Colonic mucosa (tissue), 4 donors: ENCODE measurements around the gene KLF7. TPM values are rescaled to one million over a fixed set of nuclear protein-coding genes. Genes with fewer than 3 reads are reported as not detected.

Experiments
- DNase-seq: peaks from one replicate; pipeline ENCODE4 v3.0.0-alpha.2; 2020
- H3K27ac ChIP-seq: fragments of 200-600 bp; one replicate; pipeline ENCODE4 v1.8.0; 2021
- H3K27me3 ChIP-seq: fragments of 200-600 bp; one replicate; pipeline ENCODE4 v1.8.0; 2021
- H3K36me3 ChIP-seq: fragments of 200-600 bp; one replicate; pipeline ENCODE4 v1.8.0; 2021
- H3K4me1 ChIP-seq: fragments of 200-600 bp; one replicate; pipeline ENCODE4 v1.8.0; 2021; ENCODE audit warnings: mild to moderate bottlenecking
- H3K4me3 ChIP-seq: fragments of 200-600 bp; one replicate; pipeline ENCODE4 v1.8.0; 2021
- H3K9ac ChIP-seq, 2 donors: one replicate each; pipeline ENCODE4 v1.7.0; 2013; ENCODE audit warnings: control low read depth in 2 of 2, low read depth in 2 of 2, low read length in 2 of 2
- H3K9me3 ChIP-seq: fragments of 200-600 bp; one replicate; pipeline ENCODE4 v1.8.0; 2021
- intact Hi-C: fragments of 100-400 bp; cut with DNase I; formaldehyde crosslinking; loops from one replicate; pipeline ENCODE4 v1.14.1; 2022
- total RNA-seq, 2 donors: library from RNA; stranded (reverse); fragmentation: NEBNext Ultra II Directional in 1 of 2; extraction: Animal tissue kit (Norgen Biotek cat#: 25700) in 1 of 2; gene quantifications; one replicate each; pipeline ENCODE4 v1.2.1, GENCODE V29; 2021
- TF ChIP-seq, protein P1 (sequence below): fragments of 200-600 bp; IDR thresholded peaks from one replicate; pipeline ENCODE4 v1.8.0; 2022; ENCODE audit warnings: antibody characterized with exemption, mild to moderate bottlenecking
- donor health status: healthy.
- donor health status: DM: no; HTN: no; CAD: no.
- donor health status: DM: no; HTN: no; CAD: no.

Gene KLF7
- total RNA-seq, 2 donors from 2014 or later, result 4.7 to 12.9 TPM

DNA sequence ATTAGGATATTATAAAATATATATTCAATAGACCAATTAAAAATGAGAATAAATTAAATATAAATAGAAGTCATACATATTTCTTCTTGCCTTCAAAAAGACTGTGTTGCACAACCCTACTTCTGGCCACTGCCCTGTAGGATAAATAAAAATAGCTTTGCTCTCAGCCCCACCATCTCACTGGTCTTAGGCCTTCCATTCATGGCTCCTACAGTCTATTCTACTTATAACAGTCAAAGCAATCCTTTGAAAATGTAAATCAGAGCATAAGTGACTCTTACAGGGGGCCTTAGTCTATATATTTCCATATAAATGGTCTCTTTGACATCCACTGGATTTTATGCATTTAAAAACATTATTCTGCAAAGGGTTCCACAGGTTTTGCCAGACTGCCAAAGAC, 72.9 kb downstream of the KLF7 start:
- Histone ChIP-seq H3K27ac (no peak overlapping the region), H3K27me3 (no peaks in the 10 kb centered on the region), H3K9me3 (no peaks in the 10 kb centered on the region), H3K9ac (no peak overlapping the region), H3K4me1 (no peaks in the 10 kb centered on the region), H3K36me3 (no peaks in the 10 kb centered on the region), H3K4me3 (no peak overlapping the region)
- DNase-seq, result no peak
- TF ChIP-seq, protein P1, sequence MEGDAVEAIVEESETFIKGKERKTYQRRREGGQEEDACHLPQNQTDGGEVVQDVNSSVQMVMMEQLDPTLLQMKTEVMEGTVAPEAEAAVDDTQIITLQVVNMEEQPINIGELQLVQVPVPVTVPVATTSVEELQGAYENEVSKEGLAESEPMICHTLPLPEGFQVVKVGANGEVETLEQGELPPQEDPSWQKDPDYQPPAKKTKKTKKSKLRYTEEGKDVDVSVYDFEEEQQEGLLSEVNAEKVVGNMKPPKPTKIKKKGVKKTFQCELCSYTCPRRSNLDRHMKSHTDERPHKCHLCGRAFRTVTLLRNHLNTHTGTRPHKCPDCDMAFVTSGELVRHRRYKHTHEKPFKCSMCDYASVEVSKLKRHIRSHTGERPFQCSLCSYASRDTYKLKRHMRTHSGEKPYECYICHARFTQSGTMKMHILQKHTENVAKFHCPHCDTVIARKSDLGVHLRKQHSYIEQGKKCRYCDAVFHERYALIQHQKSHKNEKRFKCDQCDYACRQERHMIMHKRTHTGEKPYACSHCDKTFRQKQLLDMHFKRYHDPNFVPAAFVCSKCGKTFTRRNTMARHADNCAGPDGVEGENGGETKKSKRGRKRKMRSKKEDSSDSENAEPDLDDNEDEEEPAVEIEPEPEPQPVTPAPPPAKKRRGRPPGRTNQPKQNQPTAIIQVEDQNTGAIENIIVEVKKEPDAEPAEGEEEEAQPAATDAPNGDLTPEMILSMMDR, result no peak
- intact Hi-C loops, result no loop called here

DNA sequence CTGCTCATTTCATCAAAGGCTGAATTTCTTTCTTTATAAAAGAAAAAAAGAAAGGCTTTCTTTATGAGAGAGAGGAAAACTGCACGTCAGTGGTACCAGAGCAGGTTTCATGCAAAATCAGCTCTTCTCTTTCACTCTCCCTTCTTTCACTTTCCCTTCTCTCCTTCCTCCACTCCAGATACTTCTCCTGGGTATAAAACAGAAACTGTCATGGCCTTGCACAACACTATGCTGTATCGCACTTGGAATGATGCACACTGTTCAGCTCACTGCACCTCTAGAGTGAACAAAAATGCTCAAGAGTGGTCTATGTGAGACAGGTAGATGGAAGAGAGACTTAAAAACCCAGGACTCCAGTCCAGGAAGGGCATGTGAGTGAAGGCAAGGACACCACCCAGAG, 73.8 kb downstream of the KLF7 start:
- intact Hi-C loops, result no loop called here
- Histone ChIP-seq H3K9ac (no peak overlapping the region), H3K36me3 (no peaks in the 10 kb centered on the region), H3K27me3 (no peaks in the 10 kb centered on the region), H3K4me1 (no peaks in the 10 kb centered on the region), H3K27ac (no peak overlapping the region), H3K4me3 (no peak overlapping the region), H3K9me3 (no peaks in the 10 kb centered on the region)
- no peak for DNase-seq
- TF ChIP-seq, protein P1, result no peak

DNA sequence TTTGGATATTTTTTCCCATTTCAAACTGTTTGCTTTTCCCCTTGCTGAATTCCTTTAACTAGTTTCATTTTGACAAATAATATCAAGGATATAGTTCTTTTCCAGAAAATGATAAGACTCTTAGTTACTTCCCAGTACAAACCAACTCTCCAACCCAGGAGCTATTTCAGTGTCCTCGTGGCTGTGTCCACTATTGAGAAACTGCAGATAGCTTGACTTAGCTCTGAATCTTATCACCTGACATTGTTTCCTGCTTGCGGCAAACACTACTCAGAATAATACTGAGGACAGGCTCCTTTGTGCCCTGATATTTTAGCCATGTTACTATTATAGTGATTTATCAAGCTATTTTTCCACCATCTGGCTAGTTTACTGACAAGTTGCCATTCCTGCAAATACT, 74.6 kb downstream of the KLF7 start:
- DNase-seq, result no peak
- TF ChIP-seq, protein P1, result no peak
- H3K9ac ChIP-seq, result no peak overlapping the region
- H3K36me3 ChIP-seq, result no peaks in the 10 kb centered on the region
- no peaks in the 10 kb centered on the region for H3K4me1 ChIP-seq
- H3K27me3 ChIP-seq, result no peaks in the 10 kb centered on the region
- no peak overlapping the region for H3K4me3 ChIP-seq
- no peak overlapping the region for H3K27ac ChIP-seq
- intact Hi-C loops, result no loop called here
- no peaks in the 10 kb centered on the region for H3K9me3 ChIP-seq

DNA sequence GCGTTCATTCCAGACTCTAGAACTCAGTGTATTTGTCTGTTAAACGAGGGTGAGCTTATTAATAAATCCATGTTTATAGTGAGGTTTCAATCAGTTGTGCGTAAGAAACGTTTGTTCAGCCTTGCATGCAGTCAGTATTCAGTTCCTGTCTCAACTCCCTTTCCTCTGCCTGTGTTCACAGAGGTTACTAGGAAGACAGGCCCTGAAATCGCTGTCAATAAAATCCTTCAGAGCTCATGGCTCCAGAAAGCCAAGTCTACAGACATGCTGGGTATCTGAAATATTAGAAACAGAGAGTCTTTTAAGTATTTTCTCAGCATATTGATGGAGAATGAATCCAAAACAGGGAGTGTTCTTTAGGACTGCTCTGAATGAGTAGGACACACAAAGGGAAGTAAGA, 75.4 kb downstream of the KLF7 start:
- no peaks in the 10 kb centered on the region for H3K9me3 ChIP-seq

DNA sequence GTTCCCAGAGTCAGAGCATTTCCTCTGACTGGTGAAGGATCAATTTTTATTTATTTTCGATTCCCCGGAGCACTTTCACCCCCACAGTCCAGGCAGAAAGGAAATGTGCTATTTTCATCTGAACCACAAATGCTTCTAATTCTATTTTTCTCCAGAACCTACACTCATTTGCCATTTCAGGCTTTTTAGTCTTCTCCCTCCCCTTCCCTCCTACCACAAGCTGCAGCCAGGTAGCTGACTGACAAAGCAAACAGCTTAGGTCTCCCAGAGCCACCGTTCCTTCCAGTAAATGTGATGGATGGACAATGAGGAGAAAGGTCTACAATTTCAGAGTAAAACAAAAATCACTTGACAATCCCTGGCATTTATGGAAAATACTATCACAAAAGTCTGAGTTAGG, 76.9 kb downstream of the KLF7 start:
- H3K27ac ChIP-seq, result no peak overlapping the region
- no peaks in the 10 kb centered on the region for H3K9me3 ChIP-seq
- TF ChIP-seq, protein P1, result no peak
- intact Hi-C loops, result no loop called here
- no peaks in the 10 kb centered on the region for H3K4me1 ChIP-seq
- no peak overlapping the region for H3K4me3 ChIP-seq
- no peaks in the 10 kb centered on the region for H3K27me3 ChIP-seq
- H3K9ac ChIP-seq, result no peak overlapping the region
- H3K36me3 ChIP-seq, result no peaks in the 10 kb centered on the region
- DNase-seq, result no peak

More for the DNA sequence above, 75.4 kb downstream of the KLF7 start:
- DNase-seq, result no peak
- intact Hi-C loops, result no loop called here
- Histone ChIP-seq H3K27ac (no peak overlapping the region), H3K4me3 (no peak overlapping the region), H3K9ac (no peak overlapping the region), H3K27me3 (no peaks in the 10 kb centered on the region), H3K36me3 (no peaks in the 10 kb centered on the region), H3K4me1 (no peaks in the 10 kb centered on the region)
- TF ChIP-seq, protein P1, result no peak

DNA sequence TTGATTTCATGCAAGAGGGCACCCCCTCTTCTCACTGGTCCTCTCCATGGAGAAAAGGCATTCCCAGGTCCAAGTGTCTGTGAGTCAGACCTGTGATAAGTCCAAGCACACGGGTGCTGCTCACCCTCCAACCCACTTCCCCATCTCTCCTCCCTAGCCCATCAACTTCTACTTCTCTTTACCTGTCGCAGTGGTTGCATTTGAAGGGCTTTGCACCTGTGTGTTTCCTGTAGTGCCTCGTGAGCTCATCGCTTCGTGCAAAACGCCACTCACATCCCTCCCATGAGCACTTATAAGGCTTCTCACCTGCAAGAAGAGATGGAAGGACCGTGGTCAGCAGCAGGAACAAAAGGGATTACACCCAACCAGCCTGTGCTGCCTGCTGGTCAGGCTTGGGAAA, 77.5 kb downstream of the KLF7 start:
- no peak overlapping the region for H3K4me3 ChIP-seq
- H3K4me1 ChIP-seq, result no peaks in the 10 kb centered on the region
- TF ChIP-seq, protein P1, result no peak
- intact Hi-C loops, result no loop called here
- H3K27me3 ChIP-seq, result no peaks in the 10 kb centered on the region
- no peak overlapping the region for H3K9ac ChIP-seq
- H3K9me3 ChIP-seq, result no peaks in the 10 kb centered on the region
- H3K36me3 ChIP-seq, result no peaks in the 10 kb centered on the region
- no peak overlapping the region for H3K27ac ChIP-seq
- no peak for DNase-seq
